GM12864 (cell line): Measurements from ENCODE around the gene OR51Q1.

Experiments
- DNase-seq: peaks from one replicate; pipeline ENCODE4 v3.0.0-alpha.2; 2011; ENCODE audit warnings: low read depth
- H3K4me3 ChIP-seq: 2 replicates; pipeline ENCODE4 v1.5.1; 2011; ENCODE audit warnings: mild to moderate bottlenecking, low read depth, low read length, control low read depth
- CTCF ChIP-seq: IDR thresholded peaks from 2 replicates; pipeline ENCODE4 v1.5.1; 2011; ENCODE audit warnings: low read depth, mild to moderate bottlenecking, moderate library complexity, low read length, control low read depth, inconsistent platforms; ENCODE audit errors: missing control alignments

Gene OR51Q1

GRCh38 chr11:5449432-5449831 is 27.5 kb downstream of the OR51Q1 start:
- no peak for DNase-seq
- no peak overlapping the region for H3K4me3 ChIP-seq
- no peak for TF ChIP-seq CTCF

- TF ChIP-seq CTCF, result no peak
- no peak overlapping the region for H3K4me3 ChIP-seq
- no peak for DNase-seq
These were observed 39.2 kb downstream of the OR51Q1 start for GRCh38 chr11:5460983-5461621.

- no peak for TF ChIP-seq CTCF
- no peak overlapping the region for H3K4me3 ChIP-seq
- DNase-seq, result no peak
These were observed 45.6 kb downstream of the OR51Q1 start for GRCh38 chr11:5467527-5467926.
